OCI-LY7 (cell line): Measurements from ENCODE around the gene FADS6.

Experiments used
- EZH2phosphoT487 ChIP-seq: fragments of 200-600 bp; sonication (generic); IDR thresholded peaks from 2 replicates; pipeline ENCODE4 v1.6.1; 2018; ENCODE audit warnings: low read depth, borderline replicate concordance, mild to moderate bottlenecking, mixed run types, antibody characterized with exemption, low read length, moderate library complexity, mixed read lengths
- TF ChIP-seq, protein P1 (sequence below): fragments of 200-600 bp; sonication (generic); conservative IDR thresholded peaks from 2 replicates; pipeline ENCODE4 v1.5.1; 2014; ENCODE audit warnings: mild to moderate bottlenecking, antibody characterized with exemption, low read length, moderate library complexity, mixed read lengths

DNA sequence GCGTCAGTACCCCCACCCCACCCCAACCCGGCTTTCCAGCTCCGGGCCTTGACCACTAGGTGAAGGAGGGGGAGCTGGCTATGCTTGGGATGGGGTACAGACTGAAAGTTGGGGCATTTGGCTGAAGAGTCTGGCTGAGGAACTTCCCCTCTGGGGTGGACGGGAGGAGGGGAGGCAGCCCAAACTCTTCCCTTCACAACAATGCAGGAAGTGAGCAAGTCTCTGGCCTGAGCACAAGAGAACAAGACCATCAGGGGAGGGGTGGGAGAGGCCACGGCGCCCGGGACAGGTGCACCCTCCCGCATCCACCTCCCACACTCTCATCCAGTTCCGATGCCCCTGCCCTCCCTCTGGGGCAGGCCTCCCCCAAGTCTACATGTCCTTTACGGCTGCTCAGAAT lies 24.0 kb upstream of the FADS6 start:
- TF ChIP-seq, protein P1, sequence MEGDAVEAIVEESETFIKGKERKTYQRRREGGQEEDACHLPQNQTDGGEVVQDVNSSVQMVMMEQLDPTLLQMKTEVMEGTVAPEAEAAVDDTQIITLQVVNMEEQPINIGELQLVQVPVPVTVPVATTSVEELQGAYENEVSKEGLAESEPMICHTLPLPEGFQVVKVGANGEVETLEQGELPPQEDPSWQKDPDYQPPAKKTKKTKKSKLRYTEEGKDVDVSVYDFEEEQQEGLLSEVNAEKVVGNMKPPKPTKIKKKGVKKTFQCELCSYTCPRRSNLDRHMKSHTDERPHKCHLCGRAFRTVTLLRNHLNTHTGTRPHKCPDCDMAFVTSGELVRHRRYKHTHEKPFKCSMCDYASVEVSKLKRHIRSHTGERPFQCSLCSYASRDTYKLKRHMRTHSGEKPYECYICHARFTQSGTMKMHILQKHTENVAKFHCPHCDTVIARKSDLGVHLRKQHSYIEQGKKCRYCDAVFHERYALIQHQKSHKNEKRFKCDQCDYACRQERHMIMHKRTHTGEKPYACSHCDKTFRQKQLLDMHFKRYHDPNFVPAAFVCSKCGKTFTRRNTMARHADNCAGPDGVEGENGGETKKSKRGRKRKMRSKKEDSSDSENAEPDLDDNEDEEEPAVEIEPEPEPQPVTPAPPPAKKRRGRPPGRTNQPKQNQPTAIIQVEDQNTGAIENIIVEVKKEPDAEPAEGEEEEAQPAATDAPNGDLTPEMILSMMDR: no peak
- TF ChIP-seq EZH2phosphoT487: no peak
